ENCODE measurements around the gene RAB4B. TPM values are rescaled to one million over a fixed set of nuclear protein-coding genes. Genes with fewer than 3 reads are reported as not detected.

The RAB4B gene
- total RNA-seq, 4 donors from 2014 or later, result 14.8 to 52.6 (median 28.2) TPM

DNA sequence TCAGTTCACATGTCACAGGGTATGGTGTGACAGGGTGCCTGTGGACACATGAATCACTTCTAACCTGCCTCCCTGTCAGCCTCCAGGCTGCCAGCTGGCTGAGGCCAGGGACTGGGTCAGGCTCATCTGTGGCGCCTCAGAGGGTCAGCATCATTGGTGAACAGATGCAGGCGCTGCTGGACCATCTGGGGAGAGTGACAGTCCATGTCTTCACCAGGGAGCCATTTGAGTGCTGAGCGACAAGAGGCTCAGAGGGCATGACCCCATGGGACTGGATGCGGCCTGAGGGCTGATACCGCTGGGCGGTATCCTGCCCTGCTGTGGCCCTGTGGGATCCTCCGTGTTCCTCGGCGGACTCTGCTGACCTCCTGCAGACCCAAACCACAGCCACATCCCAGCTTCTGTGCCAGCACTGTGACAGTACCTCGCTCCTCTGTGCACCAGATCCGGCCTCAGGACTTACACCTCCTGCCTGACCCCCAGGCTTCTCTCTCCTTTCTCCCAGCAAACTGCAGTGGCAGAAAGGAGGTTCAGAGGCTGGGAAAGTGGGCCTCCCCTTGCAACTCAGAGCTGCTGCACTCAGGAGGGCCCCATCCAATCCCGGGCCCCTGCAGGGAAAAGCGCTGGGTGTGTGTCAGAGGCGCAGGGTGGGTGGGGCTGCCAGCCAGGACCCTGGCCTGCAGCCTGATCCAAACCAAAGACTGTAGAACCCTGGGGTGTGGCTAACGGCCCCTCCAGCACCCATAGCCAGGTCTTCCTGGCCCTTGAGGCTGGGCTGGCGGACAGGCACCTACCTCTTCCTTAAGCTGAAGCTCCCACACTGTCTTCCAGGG is 38.0 kb upstream of the RAB4B start:
- TF ChIP-seq CTCF (IDR thresholded peaks at IDR 0.05; ENCODE audit: low read depth), result no peak

DNA sequence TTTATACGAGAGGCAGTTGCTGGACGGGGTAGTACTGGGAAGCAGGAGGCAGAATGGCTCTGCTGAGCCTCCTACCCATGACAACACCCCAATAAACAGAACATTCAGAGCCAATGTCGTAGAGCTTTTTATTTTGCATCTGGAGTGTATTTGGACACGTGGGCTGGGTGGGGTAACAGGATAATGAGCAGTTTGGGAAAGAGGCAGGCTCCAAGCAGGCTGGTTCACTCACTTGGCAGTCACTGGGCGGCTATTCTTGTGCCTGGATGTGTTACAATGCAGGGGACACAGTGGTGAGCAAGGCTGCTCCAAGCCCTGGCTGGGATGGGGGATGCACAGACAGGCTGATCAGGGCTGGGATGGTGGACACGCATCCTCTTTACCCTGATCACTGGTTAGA is 37.3 kb upstream of the RAB4B start:
- no peak for TF ChIP-seq CTCF (IDR thresholded peaks at IDR 0.05; ENCODE audit: low read depth)

DNA sequence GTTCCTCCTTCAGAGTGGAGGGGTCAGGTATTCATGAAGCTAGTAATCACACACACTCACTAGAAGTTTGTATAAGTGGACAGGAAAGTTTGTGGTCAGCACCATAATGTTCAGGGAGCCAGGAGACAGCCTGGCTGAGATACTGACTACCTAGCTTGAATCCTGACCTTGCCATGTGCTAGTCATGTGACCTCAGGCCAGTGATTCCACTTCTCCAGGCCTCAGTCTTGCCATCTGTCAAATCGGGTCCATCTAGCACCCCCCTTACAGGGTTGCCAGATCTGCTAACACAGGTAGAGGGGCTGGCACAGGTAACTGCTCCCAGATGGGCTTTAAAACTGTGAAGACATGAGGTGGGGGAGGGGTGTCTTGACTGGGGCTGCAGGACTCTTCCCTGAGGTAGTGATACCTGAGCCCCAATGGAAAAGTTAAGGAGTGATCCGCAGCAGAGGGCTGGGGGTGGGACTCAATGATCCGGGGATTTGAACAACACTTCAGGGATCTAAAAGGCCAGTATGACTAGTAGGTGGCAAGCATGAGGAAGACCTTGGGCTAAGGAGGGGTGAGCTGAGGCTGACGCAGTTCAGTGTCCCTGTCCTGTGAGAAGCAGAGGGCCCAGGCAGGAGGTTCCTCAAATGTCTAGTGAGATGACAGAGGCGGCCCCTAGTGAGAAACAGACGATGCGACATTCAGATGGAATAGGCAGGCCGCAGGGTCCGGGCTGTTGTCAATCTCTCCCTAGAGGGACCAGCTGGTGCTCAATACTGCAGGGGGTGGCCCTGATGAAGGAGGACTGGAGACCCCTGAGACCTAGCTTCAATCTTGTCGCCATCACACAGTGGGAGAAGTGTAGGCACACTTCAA is 36.3 kb upstream of the RAB4B start:
- TF ChIP-seq CTCF (IDR thresholded peaks at IDR 0.05; ENCODE audit: low read depth), result no peak

DNA sequence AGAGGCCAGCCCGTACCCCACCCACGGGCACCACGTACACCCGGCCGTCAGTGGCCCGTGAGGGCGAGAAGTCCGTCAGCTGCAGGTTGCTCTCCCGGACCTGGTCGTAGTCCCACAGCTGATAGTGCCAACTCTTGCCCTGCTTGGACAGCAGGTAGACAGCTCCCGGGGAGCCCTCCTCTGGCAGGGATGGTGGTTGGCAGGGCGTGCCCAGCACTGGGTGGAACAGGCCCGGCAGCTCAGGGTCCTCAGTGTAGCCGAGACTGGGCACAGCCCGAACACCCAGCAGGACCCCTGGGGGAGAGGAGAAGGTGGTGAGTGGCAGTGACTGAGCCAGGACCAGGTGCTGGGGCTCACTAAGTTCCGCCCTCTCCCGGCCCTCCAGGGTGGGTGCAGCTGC is 35.6 kb upstream of the RAB4B start:
- TF ChIP-seq CTCF (IDR thresholded peaks at IDR 0.05; ENCODE audit: low read depth), result no peak

DNA sequence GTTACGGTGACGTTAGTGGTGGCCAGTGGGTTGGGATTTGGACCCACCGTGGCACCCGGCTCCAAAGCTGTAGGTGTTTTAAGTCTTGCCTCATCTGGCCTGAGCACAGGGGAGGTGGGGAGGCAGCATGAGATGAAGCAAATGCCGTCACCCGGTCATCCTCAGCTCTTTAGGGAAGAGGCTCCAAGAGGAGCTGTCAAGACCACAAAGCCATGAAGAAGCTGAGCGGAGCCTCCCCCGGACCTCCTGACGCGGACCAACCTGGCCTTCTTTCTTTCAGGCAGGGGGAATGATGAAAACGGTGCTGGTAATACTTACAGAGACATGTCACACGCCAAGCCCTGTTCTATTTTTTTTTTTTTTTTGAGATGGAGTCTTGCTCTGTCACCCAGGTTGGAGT is 35.2 kb upstream of the RAB4B start:
- TF ChIP-seq CTCF (IDR thresholded peaks at IDR 0.05; ENCODE audit: low read depth), result no peak

GRCh38 chr19:40743926-40744325 is 34.1 kb upstream of the RAB4B start:
- no peak for TF ChIP-seq CTCF (IDR thresholded peaks at IDR 0.05; ENCODE audit: low read depth)

Measured in subcutaneous adipose tissue (tissue), 4 donors.